HG02571 (cell line): ENCODE results near the gene CD44.

Experiments
- ATAC-seq: cut with Tn5 transposase; IDR thresholded peaks from one replicate; pipeline ENCODE4 v1.9.1; 2021; ENCODE audit warnings: mild to moderate bottlenecking, moderate library complexity; ENCODE audit not compliant: unreplicated experiment

Gene CD44

DNA sequence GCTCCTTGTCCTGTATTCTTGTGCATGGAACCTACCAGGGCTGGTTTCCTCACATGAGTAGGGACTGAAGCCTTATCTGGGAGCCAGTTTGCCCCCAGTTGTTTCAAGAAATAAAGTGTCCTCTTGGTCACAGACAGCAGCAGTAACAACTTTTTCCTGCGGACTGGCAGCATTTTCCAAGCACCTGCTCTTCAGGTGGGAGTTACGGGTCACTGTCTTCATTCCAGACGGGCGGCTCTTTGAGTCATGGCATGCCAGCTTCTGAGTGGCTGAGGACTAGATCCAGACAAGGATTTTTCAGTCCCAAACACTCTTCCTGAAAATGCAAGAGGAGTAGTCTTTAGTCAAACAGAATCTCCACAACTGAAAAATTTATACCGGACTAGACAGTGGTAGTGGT, 2.7 kb upstream of the CD44 start:
- ATAC-seq, result no peak

DNA sequence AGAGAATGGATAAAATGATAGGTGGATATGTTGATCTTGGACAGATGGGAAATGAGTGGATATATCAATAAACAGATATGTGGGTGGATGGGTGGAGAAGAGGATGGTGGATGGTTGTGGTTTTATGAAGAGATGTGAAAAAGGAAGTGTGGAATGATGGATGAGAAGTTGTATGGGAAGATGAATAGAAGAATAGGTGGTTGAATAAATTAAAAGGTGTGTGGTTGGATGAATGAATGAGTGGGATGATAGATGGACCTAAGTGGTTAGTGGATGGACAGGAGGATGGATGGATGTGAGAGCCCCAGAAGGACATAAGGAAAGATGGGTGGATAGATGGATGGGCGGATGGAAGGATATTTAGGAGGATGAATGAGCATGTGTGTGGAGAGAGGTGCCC, 913 bp upstream of the CD44 start:
- no peak for ATAC-seq

DNA sequence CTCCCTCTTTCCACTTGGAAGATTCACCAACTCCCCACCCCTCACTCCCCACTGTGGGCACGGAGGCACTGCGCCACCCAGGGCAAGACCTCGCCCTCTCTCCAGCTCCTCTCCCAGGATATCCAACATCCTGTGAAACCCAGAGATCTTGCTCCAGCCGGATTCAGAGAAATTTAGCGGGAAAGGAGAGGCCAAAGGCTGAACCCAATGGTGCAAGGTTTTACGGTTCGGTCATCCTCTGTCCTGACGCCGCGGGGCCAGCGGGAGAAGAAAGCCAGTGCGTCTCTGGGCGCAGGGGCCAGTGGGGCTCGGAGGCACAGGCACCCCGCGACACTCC, 397 bp upstream of the CD44 start:
- no peak for ATAC-seq

DNA sequence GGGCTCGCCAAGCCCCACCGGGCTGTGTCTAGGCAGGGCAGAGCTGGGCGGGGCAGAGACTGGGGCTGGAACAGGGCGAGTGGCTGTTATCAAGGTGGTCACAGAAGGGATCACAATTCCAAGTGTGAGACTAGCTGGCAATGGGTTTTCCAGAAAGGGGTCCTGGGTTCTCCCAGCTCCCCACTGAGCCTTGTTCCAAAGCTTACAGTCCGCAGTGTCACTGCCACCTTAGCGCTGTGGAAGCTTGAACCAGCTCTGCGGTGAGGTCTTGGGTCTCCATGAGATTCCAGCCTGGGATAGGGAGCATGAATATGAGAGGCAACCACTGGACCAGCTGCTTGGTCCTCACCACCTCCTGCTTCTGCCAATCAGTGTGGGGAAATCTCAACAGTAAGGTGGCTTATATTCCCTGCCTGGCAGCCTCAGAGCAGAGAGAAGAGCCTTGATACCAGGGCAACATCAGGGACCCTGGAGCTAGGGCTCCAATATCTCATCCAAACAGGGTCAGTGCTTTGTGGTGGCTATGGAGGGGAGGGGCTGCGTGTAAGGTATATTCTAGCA, 831 bp downstream of the CD44 start:
- ATAC-seq, result no peak

DNA sequence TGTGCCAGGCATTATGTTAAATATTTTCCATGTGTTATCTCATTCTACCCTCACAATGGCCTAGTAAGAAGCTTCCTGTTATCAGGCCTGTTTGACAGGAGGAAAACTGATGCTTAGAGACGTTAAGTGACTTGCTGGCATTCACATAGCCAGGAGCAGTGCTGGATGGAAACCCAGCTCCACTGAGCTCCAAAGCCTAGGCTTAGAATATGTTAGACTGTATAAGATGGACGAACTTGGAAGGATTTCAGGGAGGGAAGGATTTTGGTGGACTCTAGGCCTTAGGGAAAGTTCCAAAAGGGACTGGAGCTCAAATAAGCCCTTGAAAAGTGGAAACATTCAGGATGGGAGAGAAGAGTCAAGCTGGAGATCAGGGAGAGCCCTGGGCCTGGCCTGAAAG, 2.1 kb downstream of the CD44 start:
- ATAC-seq, result no peak

DNA sequence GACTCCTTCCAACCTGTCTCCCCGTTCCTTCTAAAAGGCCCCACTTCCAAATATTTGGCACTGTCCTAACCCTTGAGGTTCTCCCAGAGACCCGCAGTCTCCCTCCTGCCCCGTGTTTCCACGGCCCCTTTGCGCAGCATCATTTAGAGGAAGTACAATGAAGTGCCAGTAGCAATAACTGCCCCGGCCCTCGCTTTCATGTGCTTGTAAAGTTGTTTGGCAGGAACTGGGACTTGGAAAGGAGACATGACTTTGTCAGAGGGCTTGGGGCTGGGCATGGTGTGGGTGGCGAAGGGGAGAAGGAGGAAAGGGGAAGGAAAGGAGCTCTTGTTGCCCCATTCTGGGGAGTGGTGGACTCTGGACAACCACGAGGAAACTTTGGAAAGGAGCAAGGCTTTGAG, 2.6 kb downstream of the CD44 start:
- no peak for ATAC-seq

DNA sequence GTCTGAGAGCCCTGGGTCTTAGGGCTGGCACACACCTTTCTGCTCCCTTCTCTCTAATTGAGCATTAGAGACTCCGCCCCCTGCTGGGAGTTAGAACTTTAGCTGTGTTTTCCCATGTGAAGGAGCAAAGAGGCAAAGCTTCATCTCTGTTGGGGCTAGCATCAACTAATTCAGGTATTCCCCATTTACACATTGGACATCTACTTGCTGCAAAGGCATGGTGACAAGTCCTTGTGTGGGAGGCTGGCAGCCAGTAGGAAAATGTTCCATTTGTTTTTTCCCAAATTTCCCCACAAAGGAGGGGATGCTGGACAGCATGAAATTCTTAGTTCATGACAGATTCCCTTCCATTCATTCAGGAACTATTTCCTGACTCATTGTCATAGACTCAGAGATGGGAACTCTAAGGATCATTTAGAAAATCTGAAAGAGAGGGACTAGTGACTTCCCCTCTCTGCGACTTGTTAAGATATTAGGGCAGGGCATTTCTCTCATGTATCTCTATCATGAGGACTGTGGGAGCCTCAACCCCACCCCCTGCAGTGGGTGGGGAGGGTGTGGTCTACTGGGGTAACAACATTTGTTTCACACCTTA, 3.6 kb downstream of the CD44 start:
- ATAC-seq, result no peak

DNA sequence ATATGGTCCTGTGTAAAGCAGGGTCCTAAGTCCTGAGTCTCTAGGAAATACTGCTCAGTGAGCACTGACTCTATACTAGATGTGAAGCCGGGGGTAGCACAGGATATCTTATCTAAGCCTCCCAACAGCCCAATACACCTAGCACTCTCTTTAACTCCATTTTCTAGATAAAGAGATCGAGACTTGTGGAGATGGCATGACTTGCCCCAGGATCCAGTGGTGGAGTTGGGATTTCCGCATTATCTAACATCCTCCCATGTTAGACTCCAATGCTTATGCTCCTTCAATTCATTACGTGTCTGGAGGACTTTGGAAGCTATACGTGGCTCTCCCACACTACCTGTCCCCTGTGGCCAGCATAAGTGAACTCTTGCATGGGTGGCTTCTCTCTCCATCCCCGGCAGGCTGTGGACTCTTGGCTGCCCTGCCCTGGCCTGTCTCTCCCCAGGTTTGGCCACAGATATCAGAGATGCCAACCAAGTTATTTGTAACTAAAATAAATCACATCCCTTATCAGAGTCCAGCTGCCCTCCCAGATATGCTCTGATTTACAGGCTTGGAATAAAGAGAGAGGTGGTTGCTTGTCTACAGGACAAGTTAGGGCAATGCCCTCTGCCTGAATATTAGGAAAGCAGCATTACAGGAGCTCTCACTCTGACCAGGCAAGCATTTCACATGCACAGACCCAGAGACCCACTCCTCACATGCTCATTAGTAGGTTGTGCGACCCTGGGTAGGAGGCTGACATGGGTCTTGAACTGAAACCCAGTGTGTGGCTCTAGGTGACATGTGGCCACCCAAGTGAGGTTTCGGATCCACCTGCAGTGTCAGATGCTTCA, 4.5 kb downstream of the CD44 start:
- ATAC-seq, result no peak

DNA sequence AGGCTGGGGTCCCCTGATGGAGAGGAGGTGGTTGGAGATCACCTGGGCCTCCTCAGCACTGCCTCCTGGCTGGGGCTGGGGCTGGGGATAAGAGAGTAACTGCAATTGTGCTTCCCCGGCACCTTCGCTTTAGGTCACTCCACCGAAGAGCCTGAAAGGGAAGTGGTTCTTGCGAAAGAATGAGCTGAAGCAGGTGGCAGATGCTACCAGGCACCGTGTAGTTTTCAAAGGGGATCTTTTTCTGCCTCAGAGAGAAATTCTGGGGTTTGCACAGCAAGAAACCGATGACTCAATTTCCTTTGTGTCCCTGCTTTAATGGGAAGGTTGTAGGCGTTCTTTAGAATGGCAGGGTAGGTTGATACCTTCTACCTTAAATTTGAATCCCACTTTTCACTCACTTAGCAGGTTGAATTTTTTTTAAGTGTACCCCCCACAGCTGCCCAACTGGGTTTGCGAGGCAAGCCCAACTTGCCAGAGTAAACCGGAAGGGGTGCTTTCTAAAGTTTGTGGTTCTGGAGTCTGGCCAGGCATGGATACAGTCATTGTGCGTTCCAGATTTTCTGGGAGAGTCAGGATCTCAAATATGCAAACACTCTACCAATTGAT, 5.3 kb downstream of the CD44 start:
- peak; percentile 40 for ATAC-seq

DNA sequence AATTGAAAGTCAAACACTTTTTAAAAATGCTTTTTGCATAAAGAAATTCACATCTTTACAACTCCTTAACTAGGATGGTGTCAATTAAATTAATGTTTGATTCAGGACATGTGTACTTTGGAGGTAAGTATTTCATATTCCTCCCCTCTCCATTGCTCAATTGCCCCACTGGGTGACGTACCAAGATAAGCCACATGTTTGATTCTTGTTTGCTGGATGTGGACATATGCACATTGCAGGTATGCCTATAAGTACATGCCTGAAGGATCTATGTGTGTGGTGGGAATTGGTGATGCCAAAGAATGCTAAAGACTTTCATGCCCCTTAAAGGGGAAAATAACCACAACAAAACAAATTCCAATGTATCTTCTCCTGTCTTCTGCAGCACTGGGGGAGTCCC, 5.8 kb downstream of the CD44 start:
- no peak for ATAC-seq

DNA sequence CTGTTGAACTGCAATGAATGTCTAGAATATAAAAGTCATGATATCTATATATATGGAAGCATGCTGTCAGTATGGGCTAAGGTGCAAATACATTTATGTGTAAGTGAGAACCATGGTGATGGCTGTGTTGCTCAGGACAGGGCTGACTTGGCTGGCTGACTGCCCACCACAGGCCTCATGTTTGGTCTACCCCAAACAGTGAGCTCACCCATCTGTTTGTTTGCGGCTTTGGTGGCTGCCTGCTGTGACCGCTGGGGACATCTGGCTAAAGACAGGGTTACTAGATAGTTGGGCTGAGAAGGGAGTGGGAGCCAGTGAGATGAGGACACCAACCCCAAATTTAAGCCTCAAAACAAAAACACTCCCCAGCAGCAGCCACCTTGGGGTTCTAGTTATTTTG, 6.3 kb downstream of the CD44 start:
- ATAC-seq, result peak; percentile 52

DNA sequence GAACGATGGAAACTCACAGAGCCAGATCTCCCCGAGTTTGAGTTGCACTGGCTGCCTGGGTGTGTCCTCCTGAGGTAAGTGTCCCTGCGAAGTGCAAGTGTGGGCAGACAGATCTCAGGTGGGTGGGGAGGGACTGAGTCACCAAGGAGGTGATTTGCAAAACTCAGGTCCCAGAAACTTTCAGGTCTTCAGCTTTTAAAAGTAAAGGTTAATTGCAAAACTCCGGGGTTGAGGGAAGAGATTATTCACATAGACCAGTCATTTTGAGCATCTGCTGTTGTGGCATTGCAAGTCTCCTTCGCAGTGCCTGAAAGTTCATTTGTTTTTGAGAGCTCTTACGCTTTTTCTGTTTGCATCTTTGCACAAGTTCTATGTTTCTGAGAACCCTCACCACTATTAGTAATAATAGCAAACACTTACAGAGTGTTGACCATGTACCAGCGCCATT, 7.1 kb downstream of the CD44 start:
- peak; percentile 34 for ATAC-seq

DNA sequence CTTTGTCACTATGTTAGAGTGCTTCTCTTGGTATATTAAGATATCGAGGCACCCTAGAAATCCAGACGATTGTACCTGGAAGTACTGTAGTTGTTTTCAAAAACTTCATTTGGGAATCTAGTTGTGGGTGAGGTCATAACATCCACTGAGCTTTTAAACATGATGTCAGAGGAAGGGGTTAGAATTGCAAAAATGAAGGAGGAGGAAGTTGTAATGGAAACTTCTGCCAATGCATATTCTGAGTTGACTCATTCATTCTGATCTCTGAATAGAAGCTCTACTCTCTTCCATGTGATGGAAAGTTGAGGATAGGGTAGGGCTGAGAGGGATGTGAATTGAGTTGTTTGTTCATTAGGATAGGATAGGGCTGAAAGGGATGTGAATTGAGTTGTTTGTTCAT, 7.7 kb downstream of the CD44 start:
- ATAC-seq, result no peak

DNA sequence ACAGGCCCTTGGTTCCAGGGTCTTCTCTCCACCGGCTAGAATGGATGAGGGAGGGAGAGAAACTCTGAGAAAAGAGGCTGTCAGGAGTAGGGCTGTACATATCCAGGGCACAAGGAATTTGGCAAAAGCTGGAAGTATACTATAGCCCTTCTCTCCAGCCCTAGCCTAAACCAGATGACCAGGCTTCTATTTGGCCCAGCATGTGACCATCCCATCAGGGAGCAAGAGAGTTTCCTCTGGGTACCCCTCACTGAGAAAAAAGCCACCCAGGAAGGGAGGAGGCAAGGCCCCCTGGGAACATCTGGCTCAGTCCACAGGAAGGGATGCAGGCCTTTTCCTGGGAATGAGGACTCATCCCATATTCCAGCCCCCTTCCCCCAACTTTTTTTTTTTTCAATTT, 8.3 kb downstream of the CD44 start:
- ATAC-seq, result no peak

DNA sequence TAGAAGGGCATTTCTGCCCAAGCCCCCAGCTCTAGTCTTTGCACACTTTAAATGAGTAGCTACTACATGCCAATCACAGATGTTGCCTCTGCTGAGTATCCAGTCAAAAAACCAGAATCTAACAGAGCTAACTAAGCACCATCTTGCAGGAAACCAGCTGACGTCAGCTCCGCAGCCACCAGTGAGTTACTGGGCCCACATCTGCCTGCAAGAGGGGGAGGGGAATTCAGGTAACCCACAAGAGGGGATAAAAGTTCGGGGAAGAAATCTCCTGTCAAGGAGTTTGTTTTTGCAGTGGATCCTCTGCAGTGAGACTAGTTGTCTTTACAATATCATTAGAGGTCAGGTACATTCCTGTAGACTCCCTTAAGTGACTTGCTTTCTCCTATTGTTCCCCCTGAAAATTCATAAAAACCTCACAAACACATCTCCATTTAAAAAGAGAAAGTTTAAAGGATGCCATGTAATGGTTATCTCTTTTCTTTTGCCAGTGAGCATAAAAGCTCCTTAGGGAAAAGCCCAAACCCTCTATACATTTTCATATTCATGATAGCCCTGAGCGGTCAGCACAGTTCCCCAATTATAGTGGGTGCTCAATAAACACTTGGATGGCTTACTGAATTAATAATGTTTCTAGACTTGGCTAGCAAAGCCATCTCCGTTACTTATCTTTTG, 9.3 kb downstream of the CD44 start:
- ATAC-seq, result no peak

DNA sequence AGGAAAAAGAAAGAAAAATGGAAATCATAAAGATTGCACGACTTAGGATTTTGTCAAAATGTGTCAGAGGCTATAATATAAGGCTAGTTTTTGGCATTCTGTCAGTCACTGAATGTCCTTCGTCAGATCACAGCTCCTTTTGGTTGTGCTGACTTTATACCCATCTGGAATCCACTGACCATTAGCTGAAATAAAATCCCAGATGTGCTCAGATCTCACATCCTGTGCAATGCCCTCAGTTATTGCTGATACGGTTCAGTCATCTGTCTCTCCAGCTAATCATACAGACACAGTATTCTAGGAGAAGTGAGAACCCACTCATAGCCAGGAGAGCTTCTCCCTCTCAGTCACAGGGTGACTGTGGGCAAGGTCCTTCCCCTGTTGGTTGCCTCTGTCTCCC, 11.5 kb downstream of the CD44 start:
- ATAC-seq, result no peak

DNA sequence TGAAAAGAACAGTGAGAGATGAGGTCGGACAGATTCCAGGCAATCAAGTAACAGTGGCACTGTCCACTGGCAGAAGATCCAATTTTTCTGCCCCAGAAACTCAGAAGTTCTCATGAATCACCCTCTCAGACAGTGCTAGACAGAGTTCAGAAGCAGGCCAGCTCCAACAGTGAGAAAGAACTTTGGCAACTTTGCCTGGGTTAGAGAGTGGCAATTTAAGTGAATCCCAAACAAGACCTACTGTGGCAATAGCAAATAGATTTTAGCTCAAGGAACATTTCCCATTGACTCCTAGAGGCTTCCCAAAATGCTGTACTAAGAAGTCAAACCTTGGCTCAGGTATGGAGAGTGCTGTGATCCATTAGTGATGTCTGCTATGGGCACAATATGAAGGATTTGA, 12.3 kb downstream of the CD44 start:
- no peak for ATAC-seq

DNA sequence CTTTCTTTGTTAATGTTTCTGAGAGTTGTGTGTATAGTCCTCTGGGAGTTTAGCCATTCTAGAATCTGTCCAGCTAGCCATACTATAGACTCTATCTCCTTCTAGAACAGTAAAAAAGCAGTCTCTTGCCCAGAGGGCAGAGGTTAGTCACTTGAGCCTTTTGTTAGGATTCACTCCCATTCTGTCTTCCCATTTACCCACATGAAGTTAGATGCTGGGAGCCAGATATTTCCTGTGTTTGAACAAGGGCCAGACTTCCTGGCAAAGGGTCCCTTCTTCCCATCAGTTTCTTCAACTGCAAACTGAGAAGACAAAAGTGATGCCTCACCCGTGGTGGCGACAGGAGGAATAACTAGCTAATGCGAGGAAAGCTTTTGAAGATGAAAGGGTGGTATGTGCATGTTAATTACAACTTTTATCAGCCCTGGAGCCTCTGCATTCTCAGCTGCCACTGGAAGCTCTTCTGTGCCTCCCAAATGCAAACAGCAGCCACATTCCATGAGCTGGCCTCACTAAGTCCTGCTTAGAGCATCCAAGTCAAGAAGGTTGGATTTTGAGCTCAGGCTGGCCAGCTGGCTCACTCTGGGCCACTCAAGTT, 12.8 kb downstream of the CD44 start:
- ATAC-seq, result no peak

DNA sequence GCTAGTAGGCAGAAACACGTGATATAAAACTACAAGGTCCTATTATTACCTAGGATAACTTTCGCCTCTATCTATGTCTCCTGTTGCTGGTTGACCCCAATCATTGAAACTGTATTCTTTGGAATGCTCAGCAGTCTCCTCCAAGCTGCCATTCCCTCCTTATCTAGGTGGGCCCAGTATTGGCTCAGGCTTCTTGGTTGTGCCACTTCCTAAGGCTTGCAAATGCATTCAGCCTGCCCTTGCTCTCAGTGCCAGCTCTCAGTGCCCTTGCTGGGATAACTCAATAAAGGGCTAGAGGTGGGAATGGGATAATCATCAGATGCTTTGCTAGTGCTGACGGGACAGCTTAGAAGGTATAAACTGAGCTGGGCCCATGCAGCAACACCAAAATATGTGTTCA, 13.6 kb downstream of the CD44 start:
- ATAC-seq, result no peak

DNA sequence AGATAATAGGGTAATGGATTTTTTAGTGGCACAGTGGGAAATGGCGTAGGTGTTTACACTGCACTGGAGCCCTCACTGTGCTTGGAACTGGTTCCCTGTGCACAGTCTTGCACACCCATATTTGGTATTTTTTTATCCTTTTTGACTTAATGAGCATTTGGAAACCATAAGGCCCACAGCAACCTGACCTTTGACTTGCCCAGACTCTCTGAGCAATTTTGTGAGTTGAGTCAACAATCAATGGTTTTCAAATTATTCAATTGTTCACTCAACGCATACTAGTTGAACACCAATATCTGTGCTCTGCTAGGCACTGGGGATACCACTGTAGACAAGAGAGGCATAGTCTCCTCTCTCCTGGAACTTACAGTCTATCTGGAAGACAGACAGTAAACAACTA, 14.3 kb downstream of the CD44 start:
- ATAC-seq, result no peak

DNA sequence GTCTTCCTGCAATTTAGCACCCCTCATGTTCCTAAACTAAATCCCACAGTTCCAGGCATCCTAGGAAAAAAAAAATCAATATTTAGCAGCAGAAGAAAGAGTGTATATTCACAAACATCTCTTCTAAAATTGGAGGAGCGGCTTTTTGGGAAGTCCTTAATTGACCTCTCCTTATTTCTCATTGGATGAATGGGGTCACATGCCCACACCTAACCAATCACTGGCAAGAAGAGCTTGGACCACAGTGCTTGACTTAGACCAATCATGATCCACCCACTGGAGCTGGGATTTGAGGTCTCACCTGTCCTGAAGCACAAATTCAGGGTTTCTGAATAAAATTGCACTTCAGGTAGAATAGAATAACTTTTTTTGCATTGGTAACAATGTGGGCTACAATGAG, 16.0 kb downstream of the CD44 start:
- ATAC-seq, result no peak
